HepG2 (cell line): ENCODE measurements around the gene COX6B1. TPM values are rescaled to one million over a fixed set of nuclear protein-coding genes. Genes with fewer than 3 reads are reported as not detected.
A peak's percentile ranks its signal among the peaks of the same experiment; 100 is the strongest.

ENCODE experiments used
- AKNA ChIP-seq: sonication (generic); formaldehyde crosslinking; IDR thresholded peaks from 2 replicates; pipeline ENCODE4 v1.4.0; 2020; ENCODE audit warnings: missing genetic modification reagents, borderline replicate concordance
- HMGXB4 ChIP-seq, 2 experiments: sonication (generic) in 1 of 2; formaldehyde crosslinking in 1 of 2; IDR thresholded peaks; 2 replicates each; pipeline versions ENCODE4 v1.4.0 to v1.6.1; 2018 to 2020; ENCODE audit warnings: missing genetic modification reagents in 2 of 2, borderline replicate concordance in 1 of 2, low read depth in 1 of 2, mild to moderate bottlenecking in 1 of 2, missing biosample characterization in 1 of 2
- KLF6 ChIP-seq: IDR thresholded peaks from 2 replicates; pipeline ENCODE4 v1.8.0; 2016; ENCODE audit warnings: missing biosample characterization, missing genetic modification reagents
- MAFF ChIP-seq: IDR thresholded peaks from 2 replicates; pipeline ENCODE4 v1.6.1; 2011; ENCODE audit warnings: low read depth, low read length, improper control_type of control experiment
- SAP130 ChIP-seq: IDR thresholded peaks from 2 replicates; pipeline ENCODE4 v1.6.1; 2016; ENCODE audit warnings: low read depth
- SMAD1 ChIP-seq: sonication (generic); formaldehyde crosslinking; IDR thresholded peaks from 2 replicates; pipeline ENCODE4 v1.4.0; 2020; ENCODE audit warnings: missing genetic modification reagents, low read depth, mild to moderate bottlenecking, borderline replicate concordance
- SNRNP70 ChIP-seq: fragments of 200-400 bp; formaldehyde crosslinking; IDR thresholded peaks from 2 replicates; pipeline ENCODE4 v1.6.1; 2017; ENCODE audit warnings: mild to moderate bottlenecking, low read depth, low read length, moderate library complexity
- ZBTB38 ChIP-seq: sonication (generic); formaldehyde crosslinking; IDR thresholded peaks from 2 replicates; pipeline ENCODE4 v1.5.1; 2020; ENCODE audit warnings: mild to moderate bottlenecking, missing genetic modification reagents
- ZNF318 ChIP-seq: sonication (generic); formaldehyde crosslinking; IDR thresholded peaks from 2 replicates; pipeline ENCODE4 v1.4.0; 2020; ENCODE audit warnings: mild to moderate bottlenecking, missing genetic modification reagents
- ZNF335 ChIP-seq: sonication (generic); formaldehyde crosslinking; IDR thresholded peaks from 2 replicates; pipeline ENCODE4 v1.4.0; 2020; ENCODE audit warnings: missing genetic modification reagents
- ZNF766 ChIP-seq: sonication (generic); formaldehyde crosslinking; IDR thresholded peaks from 2 replicates; pipeline ENCODE4 v1.5.0; 2020; ENCODE audit warnings: missing genetic modification reagents, borderline replicate concordance
- ZNF772 ChIP-seq: sonication (generic); formaldehyde crosslinking; IDR thresholded peaks from 2 replicates; pipeline ENCODE4 v1.5.0; 2020; ENCODE audit warnings: mild to moderate bottlenecking, missing genetic modification reagents
- ZSCAN12 ChIP-seq: sonication (generic); formaldehyde crosslinking; IDR thresholded peaks from 2 replicates; pipeline ENCODE4 v1.9.0; 2021; ENCODE audit warnings: mild to moderate bottlenecking, missing genetic modification reagents
- polyA plus RNA-seq, 8 experiments: library from polyadenylated mRNA; depleted of rRNA in 3 of 8; stranded (reverse) in 7 of 8; unstranded in 1 of 8; fragments of >200 nt; fragmentation: Illumina TruSeq in 4 of 8; extraction: Trizol in 4 of 8; gene quantifications; 2 replicates each; pipeline versions ENCODE4 v1.2.1 to v1.2.3, GENCODE V29; 2011 to 2016; ENCODE audit warnings: low read depth in 4 of 8, missing spikeins in 1 of 8, mixed read lengths in 1 of 8; ENCODE audit not compliant: insufficient read depth in 1 of 8
- total RNA-seq, 5 experiments: library from RNA; depleted of rRNA; stranded (reverse); fragments of >200 nt; fragmentation: Illumina TruSeq; extraction: Trizol; gene quantifications; 2 replicates each; pipeline ENCODE4 v1.2.3, GENCODE V29; 2016; ENCODE audit warnings: low read depth in 1 of 5

Gene COX6B1
- total and polyA plus RNA-seq, 2 of the 13 experiments (the other 11 are each of a cell fraction or from before 2014, with no cell fraction given), result 481 to 487 TPM

- TF ChIP-seq ZNF318 (CRISPR knock-in tag) (no peak), SAP130 (CRISPR knock-in tag) (peak; percentile 90), ZSCAN12 (CRISPR knock-in tag) (no peak), HMGXB4 (CRISPR knock-in tag; IDR thresholded peaks at IDR 0.05; ENCODE audit: borderline replicate concordance in 1 of 2, low read depth in 1 of 2) (peak; percentile 56 to 66; a peak in 3 of 4 replicates), MAFF (no peak), KLF6 (CRISPR knock-in tag) (no peak), SMAD1 (CRISPR knock-in tag) (no peak), ZNF772 (CRISPR knock-in tag) (peak; percentile 59; the same call in 1 of the 2 replicates), SNRNP70 (no peak), ZBTB38 (CRISPR knock-in tag) (peak; percentile 46), ZNF335 (CRISPR knock-in tag) (peak; percentile 75; the same call in 1 of the 2 replicates), ZNF766 (CRISPR knock-in tag) (0 out of 2 replicates have a peak, but pooled peaks have one; percentile 19), AKNA (CRISPR knock-in tag) (no peak)
Measured at GRCh38 chr19:35628565-35629331, 19.4 kb upstream of the COX6B1 start, which contains the start of gene RBM42 (continued).
